Ovary (tissue), 9 donors: Measurements from ENCODE around the gene DNAJB14. TPM values are rescaled to one million over a fixed set of nuclear protein-coding genes. Genes with fewer than 3 reads are reported as not detected.
A peak's percentile ranks its signal among the peaks of the same experiment; 100 is the strongest.

Source experiments
- DNase-seq, 5 donors: peaks; one replicate each; pipeline ENCODE4 v3.0.0-alpha.2; 2019 to 2020
- H3K27ac ChIP-seq, 2 donors: fragments of 200-600 bp; one replicate each; pipeline versions ENCODE4 v1.5.1 to v1.8.0; 2019 to 2022
- H3K27me3 ChIP-seq: fragments of 200-600 bp; one replicate; pipeline ENCODE4 v1.8.0; 2022
- H3K36me3 ChIP-seq: fragments of 200-600 bp; sonication (generic); one replicate; pipeline ENCODE4 v1.5.1; 2019
- H3K4me1 ChIP-seq: one replicate; pipeline ENCODE4 v1.8.1; 2013; ENCODE audit warnings: mild to moderate bottlenecking, moderate library complexity; ENCODE audit not compliant: insufficient read depth
- H3K4me3 ChIP-seq: fragments of 200-600 bp; sonication (generic); one replicate; pipeline ENCODE4 v1.5.1; 2017
- H3K9me3 ChIP-seq, 2 donors: fragments of 200-600 bp in 1 of 2; sonication (generic) in 1 of 2; one replicate each; pipeline versions ENCODE4 v1.5.1 to v1.8.1; 2013 to 2019; ENCODE audit warnings: mild to moderate bottlenecking in 1 of 2, moderate library complexity in 1 of 2
- CTCF ChIP-seq, 3 donors: fragments of 450-650 bp in 2 of 3; fragments of 200-600 bp in 1 of 3; IDR thresholded peaks; one replicate each; pipeline versions ENCODE4 v1.5.1 to v1.8.0; 2016 to 2022; ENCODE audit warnings: antibody characterized with exemption in 3 of 3, mild to moderate bottlenecking in 1 of 3
- EP300 ChIP-seq: sonication (generic); formaldehyde crosslinking; IDR thresholded peaks from one replicate; pipeline ENCODE4 v1.6.1; 2017; ENCODE audit warnings: antibody characterized with exemption
- POLR2A ChIP-seq: fragments of 450-650 bp; IDR thresholded peaks from one replicate; pipeline ENCODE4 v1.6.1; 2017; ENCODE audit warnings: antibody characterized with exemption, mild to moderate bottlenecking, moderate library complexity
- WGBS, 3 donors: extraction: QIAGEN DNeasy Blood & Tissue Kit in 1 of 3; methylation state at CpG; one replicate each; pipeline versions ENCODE4 v1.1.5 to v1.1.7; 2013 to 2017; 5-methylcytosine and 5-hydroxymethylcytosine counted together
- intact Hi-C, 4 donors: fragments of 100-400 bp; cut with DNase I; formaldehyde crosslinking; loops; one replicate each; pipeline versions ENCODE4 v1.11.0 to v1.15.1; 2022 to 2023
- polyA plus RNA-seq, 2 donors: library from polyadenylated mRNA; stranded (reverse); fragments of 200-250 nt in 1 of 2; fragments of 350-450 nt in 1 of 2; fragmentation: Illumina TruSeq in 1 of 2; extraction: RNeasy Lipid Tissue Mini Kit (QIAGEN cat#74804) in 1 of 2; gene quantifications; one replicate each; pipeline ENCODE4 v1.2.3, GENCODE V29; 2013 to 2014
- total RNA-seq, 7 donors: library from RNA; depleted of rRNA in 2 of 7; stranded (reverse); fragments of >200 nt in 2 of 7; fragmentation: NEBNext Ultra II Directional in 3 of 7; extraction: Animal tissue kit (Norgen Biotek cat#: 25700) in 3 of 7; gene quantifications; one replicate each; pipeline versions ENCODE4 v1.1.0 to v1.2.4, GENCODE V29; 2016 to 2023
- donor health status: DM: no; HTN: no; CAD: no; lungs with moderate emphysema.
- donor health status: DM: no; HTN: no; CAD: no.
- donor health status: Bipolar disorder and iron deficiency.
- donor health status: DM: yes; HTN: yes; CAD: no.
- donor health status: DM: no; HTN: no; CAD: no.
- donor health status: DM: yes; HTN: yes; CAD: no.

The DNAJB14 gene
- total and polyA plus RNA-seq, 9 donors, result 10.5 to 47.8 (median 37.9) TPM

GRCh38 chr4:99894161-99894997 lies 52.0 kb downstream of the DNAJB14 start, which contains the start of gene LAMTOR3:
Gene LAMTOR3, minus strand, starts transcription at chr4:99894427. Its CDS starts 464 bp downstream, at chr4:99893963.
- H3K36me3 ChIP-seq, result no peaks in the 10 kb centered on the region
- intact Hi-C loops, result loop anchor here in 3 of 4 donors (5.0 to 10.0 kb wide), 2 partner anchors 330 to 332 kb away; partner anchors contain the start of gene TRMT10A (in 3 of the 3)
- H3K27me3 ChIP-seq, result no peaks in the 10 kb centered on the region
- DNase-seq, result peak; percentile 87 to 92 (median 89)
- peak within 1 kb of the TSS; percentile 71 for H3K4me3 ChIP-seq
- peaks cover 8% of the 10 kb centered on the region for H3K4me1 ChIP-seq
- H3K9me3 ChIP-seq, result no peaks in the 10 kb centered on the region
- TF ChIP-seq POLR2A (peak; percentile 37), EP300 (no peak), CTCF (IDR thresholded peaks at IDR 0.05) (no peak)
- 2 to 7% (median 4%) methylated on average over 18 to 40 of the region's 40 CpGs for WGBS, 3 donors
- H3K27ac ChIP-seq, result peak within 1 kb of the TSS in 1 of 2 donors; percentile 78

DNA sequence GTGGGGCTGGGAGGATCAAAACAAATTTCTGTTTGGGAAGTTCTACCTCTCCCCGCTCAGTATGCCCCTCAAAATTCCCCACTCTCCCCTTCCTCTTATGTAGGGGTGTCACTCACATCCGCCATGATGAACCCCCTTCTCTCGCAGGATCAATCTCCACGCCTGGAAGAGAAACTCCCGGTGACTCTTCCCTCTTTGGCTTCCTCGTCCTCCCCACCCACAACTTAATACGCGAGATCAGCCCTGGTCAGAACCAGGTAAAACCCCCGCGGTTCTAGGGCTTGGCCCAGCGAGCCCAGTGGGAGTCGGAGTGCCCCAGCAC lies 52.6 kb downstream of the DNAJB14 start:
- H3K4me1 ChIP-seq, result peaks cover 8% of the 10 kb centered on the region
- intact Hi-C loops, result loop anchor here in 3 of 4 donors (2.0 to 10.0 kb wide), 3 partner anchors 53 to 331 kb away; partner anchors contain the start of genes TRMT10A (in 3 of the 3) and DNAJB14 (in 1 of the 3)

DNA sequence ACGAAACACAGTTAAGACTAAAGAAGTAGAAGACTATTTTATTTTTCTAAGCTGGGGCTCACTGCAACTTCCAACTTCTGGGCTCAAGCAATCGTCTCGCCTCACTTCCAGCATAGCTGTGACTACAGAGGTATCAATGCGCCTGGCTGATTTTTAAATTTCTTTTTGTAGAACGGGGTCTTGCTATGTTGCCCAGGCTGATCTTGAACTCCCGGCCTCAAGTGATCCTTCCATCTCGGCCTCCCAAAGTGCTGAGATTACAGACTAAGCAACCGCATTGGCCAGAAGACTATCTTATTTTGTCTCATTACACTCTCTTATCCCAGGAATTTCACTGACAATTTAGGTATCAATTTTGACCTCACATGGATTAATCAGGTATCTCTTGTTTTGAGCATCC lies 53.4 kb downstream of the DNAJB14 start:
- intact Hi-C loops, result loop anchor here in 3 of 4 donors (2.0 to 10.0 kb wide), 3 partner anchors 54 to 331 kb away; partner anchors contain the start of genes TRMT10A (in 3 of the 3) and DNAJB14 (in 1 of the 3)
- WGBS, 3 donors, result 91 to 94% (median 93%) methylated on average over 8 of the region's 8 CpGs
- no peaks in the 10 kb centered on the region for H3K36me3 ChIP-seq
- peak overlapping the region; percentile 71 for H3K4me3 ChIP-seq
- TF ChIP-seq POLR2A (no peak), CTCF (IDR thresholded peaks at IDR 0.05) (no peak), EP300 (no peak)
- peaks cover 8% of the 10 kb centered on the region for H3K4me1 ChIP-seq
- no peaks in the 10 kb centered on the region for H3K27me3 ChIP-seq
- no peaks in the 10 kb centered on the region for H3K9me3 ChIP-seq
- no peak for DNase-seq
- H3K27ac ChIP-seq, result no peak overlapping the region

More for the DNA sequence above, 52.6 kb downstream of the DNAJB14 start:
- no peaks in the 10 kb centered on the region for H3K36me3 ChIP-seq
- H3K27me3 ChIP-seq, result no peaks in the 10 kb centered on the region
- peak overlapping the region in 1 of 2 donors; percentile 78 for H3K27ac ChIP-seq
- no peaks in the 10 kb centered on the region for H3K9me3 ChIP-seq
- peak overlapping the region; percentile 71 for H3K4me3 ChIP-seq
- TF ChIP-seq CTCF (IDR thresholded peaks at IDR 0.05) (no peak), EP300 (no peak), POLR2A (no peak)
- 1% methylated on average over 12 of the region's 12 CpGs for WGBS, 3 donors
- DNase-seq, result no peak

- no peak for DNase-seq
- TF ChIP-seq EP300 (no peak), POLR2A (no peak), CTCF (IDR thresholded peaks at IDR 0.05) (no peak)
- Histone ChIP-seq H3K4me3 (no peak overlapping the region), H3K27me3 (no peaks in the 10 kb centered on the region), H3K27ac (no peak overlapping the region), H3K9me3 (no peaks in the 10 kb centered on the region), H3K4me1 (peaks cover 8% of the 10 kb centered on the region), H3K36me3 (no peaks in the 10 kb centered on the region)
- intact Hi-C loops, result loop anchor here in 3 of 4 donors (5.0 to 10.0 kb wide), 2 partner anchors 327 to 329 kb away; partner anchors contain the start of gene TRMT10A (in 3 of the 3)
- 64 to 70% (median 69%) methylated on average over 2 of the region's 2 CpGs for WGBS, 3 donors
Observed at GRCh38 chr4:99891351-99891750, 55.1 kb downstream of the DNAJB14 start.
